ENCODE measurements around the gene SELP. TPM values are rescaled to one million over a fixed set of nuclear protein-coding genes. Genes with fewer than 3 reads are reported as not detected.

The SELP gene
- total RNA-seq, 1 donor from 2014 or later = 0.52 TPM

- intact Hi-C loops (cut with micrococcal nuclease) = no loop called here
Measured at GRCh38 chr1:169623132-169623926, 6.6 kb downstream of the SELP start.

DNA sequence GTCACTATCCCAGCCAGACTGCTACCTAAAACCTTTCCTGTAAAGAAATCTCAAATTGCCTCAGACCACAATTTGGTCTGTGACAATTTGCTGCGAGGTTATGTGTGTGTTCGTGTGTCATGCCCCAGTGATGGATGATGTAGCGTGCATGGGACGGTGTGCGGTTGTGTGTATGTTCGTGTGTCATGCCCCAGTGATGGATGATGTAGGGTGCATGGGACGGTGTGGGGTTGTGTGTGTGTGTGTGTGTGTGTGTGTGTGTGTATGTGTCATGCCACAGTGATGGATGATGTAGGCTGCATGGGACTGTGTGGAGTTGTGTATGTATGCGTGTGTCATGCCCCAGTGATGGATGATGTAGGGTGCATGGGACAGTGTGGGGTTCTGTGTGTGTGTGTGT is 9.4 kb downstream of the SELP start:
- intact Hi-C loops (cut with micrococcal nuclease) = no loop called here

- intact Hi-C loops (cut with micrococcal nuclease) = no loop called here
Measured at GRCh38 chr1:169618367-169618766, 11.6 kb downstream of the SELP start.

DNA sequence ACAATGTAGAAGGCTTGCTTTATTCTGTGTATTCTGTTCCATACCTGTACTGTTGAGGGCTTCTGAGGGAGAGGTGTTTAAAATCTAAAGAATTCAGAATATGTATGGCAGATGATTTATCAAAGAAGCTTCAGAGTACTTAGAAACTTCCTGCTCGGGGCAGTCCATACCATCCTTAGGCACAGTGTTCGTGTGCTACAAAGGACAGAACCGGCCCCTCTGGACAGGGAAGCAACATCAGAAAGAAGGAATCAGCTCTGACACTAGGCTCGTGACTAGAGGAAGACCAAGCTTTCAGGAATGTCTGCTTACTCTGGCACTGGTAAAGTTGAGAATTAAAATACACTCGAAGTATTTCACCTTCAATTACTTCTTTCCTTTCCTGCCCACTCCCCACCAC is 14.1 kb downstream of the SELP start:
- intact Hi-C loops (cut with micrococcal nuclease) = no loop called here

DNA sequence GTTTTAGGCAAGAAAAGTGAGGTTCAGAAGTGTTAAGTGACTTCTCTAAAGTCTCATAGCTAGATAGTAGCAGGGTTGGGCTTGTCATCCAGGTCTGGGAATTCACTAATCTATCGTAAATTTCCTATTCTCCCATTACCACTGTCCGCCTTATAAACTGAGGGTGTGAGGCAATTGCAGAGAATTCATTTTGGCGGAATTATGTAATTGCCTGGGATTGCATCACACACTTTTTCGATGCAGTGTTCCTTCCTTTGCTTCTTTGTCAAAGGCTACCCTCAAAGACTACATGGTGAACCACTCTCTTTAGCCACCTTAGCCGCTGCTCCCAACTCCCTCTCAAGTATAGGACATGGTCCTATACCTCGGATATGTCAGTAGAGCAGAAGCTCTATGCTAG is 19.1 kb downstream of the SELP start:
- intact Hi-C loops (cut with micrococcal nuclease) = no loop called here

DNA sequence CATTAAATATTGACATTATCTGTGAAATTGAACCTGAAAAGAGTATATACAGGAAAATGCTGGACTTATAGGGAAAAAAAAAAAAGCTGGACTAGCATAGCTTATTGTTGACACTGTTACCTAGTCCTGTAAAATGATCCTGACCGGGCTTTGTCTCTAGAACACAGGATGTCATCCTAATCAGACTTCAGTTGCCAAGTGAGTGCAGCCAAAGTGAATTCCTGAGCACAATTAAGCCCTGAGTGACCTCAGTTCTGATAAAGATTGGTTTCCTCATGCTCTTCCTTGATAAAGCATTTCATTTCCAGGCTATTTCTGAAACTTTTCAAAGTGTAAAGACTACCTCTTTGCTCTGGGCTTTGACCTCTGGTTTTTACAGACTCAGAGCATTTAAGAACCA is 19.8 kb downstream of the SELP start:
- intact Hi-C loops (cut with micrococcal nuclease) = no loop called here

DNA sequence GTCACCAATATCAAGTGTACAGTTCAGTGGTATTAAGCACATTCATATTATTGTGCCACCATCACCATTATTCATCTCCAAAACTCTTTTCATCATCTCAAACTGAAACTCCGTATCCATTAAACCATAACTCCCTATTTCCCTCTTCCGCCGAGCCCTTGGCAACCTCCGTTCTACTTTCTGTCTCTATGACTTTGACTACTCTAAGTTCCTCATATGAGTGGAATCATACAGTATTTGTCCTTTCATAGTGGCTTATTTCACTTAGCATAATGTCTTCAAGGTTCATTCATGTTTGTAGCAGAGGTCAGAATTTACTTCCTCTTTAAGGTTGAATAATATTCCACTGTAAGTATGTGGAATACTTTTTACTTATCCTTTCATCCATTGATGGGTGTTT is 21.7 kb downstream of the SELP start:
- intact Hi-C loops (cut with micrococcal nuclease) = no loop called here

DNA sequence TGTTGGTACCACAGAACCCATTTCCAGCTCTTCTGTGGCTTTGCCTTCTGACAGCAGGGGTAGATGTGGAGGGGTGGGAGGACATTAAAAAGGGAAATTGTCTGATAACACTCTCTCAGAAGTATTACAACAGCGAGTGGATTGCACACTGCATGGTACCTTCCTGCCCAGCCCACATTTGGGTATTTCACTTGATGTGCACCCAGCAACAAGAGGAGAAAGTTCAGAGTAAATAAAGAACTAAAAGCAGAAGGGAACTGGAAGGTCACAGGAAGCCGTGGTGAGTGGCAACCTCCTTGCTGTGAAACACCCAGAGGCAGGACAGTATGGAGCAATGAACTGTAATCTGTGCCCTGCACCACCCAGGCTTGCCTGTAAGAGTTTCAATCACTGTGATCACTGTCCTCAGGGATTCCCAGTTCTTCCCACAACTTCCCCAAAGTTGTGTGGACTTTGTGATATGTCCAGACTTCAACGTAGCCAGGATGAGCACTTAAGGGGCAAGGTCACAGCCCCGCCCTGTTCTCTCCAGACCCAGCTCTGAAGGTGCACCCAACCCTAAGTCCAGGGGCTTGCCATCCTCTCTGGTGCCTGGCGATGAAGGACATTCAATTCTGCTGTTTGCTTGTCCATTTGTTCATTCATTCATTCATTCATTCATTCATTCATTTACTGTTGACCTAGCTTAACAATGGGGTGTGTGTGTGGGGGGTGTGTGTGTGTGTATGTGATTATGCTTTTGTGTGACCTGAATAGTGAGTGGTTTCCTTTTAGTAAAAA is 25.0 kb downstream of the SELP start:
- intact Hi-C loops (cut with micrococcal nuclease) = loop anchor here (5.0 kb wide), 3 partner anchors 42 to 238 kb away; partner anchors contain the start of genes BLZF1 and NME7

- intact Hi-C loops (cut with micrococcal nuclease) = loop anchor here (1.0 to 5.0 kb wide), 7 partner anchors 14 to 234 kb away; partner anchors contain the start of genes BLZF1, F5, METTL18 and NME7
Measured at GRCh38 chr1:169601096-169601881, 28.6 kb downstream of the SELP start.

DNA sequence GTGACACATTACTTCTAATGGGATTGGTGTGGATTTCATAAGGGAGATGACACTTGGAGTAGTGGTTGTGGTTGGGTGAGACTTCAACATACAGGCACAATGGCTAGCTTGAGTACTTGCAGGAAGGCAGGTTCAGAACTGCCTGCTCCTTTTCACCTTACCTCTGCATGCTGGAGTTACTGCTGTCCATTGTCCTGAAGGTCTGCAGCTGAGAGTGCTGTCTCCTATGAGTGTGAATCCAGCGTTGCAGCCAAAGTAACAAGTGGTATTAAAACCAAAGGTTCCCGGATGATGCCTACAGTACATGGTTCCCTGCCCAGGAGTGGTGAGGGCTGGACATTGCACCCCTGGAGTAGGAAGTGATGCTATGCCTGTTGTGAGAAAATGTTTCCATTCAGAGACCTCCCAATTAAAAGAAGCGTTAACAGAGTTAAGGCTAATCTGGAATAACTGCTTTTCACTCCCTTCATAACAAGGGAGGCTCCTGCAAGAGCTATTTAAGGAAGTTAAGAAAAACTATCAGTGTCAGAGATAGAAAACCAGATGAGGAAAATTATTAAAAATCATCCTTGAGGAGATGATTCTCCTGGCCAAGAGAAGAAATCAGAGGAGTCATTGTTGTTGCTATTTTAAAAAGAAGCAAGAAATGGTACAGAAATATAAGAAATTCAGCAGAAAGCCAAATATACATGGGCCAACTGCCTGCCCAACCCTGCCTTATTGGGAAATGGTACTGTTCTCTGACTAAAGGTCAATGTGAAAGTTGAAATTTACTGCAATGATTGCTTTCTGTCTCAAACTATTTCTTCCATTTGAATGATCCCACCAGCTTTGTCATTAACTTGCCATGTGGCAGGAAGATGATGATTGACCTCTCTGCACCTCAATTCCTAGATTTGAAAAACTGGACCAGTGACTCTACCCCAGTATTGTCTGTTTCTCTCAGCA is 33.9 kb downstream of the SELP start:
- intact Hi-C loops (cut with micrococcal nuclease) = no loop called here

GRCh38 chr1:169594391-169594790 is 35.5 kb downstream of the SELP start:
- intact Hi-C loops (cut with micrococcal nuclease) = no loop called here

DNA sequence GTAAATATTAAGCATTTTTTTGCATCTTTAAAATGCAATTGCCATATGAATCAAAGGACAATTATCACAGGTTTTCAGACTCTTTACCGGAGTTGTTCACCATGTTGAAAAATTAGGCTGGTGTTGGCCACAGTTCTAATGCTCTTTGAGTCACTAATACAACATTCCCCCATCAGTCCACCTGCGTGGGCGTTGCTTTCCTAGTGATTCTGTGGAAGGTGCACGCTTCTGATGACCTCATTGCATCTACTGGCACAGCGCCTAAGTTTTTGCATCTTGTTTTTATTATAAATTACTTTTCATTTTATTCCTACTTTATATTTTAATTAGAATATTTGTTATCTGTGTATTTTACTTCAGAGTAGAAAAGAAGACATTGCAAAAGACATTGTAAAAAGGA is 39.0 kb downstream of the SELP start:
- intact Hi-C loops (cut with micrococcal nuclease) = no loop called here

GRCh38 chr1:169588785-169589485 is 41.0 kb downstream of the SELP start:
- intact Hi-C loops (cut with micrococcal nuclease) = loop anchor here (10.0 kb wide), 1 partner anchor 306 kb away; the partner anchor contains the start of gene SCYL3

GRCh38 chr1:169588112-169588511 is 41.8 kb downstream of the SELP start:
- intact Hi-C loops (cut with micrococcal nuclease) = loop anchor here (10.0 kb wide), 1 partner anchor 307 kb away; the partner anchor contains the start of gene SCYL3

DNA sequence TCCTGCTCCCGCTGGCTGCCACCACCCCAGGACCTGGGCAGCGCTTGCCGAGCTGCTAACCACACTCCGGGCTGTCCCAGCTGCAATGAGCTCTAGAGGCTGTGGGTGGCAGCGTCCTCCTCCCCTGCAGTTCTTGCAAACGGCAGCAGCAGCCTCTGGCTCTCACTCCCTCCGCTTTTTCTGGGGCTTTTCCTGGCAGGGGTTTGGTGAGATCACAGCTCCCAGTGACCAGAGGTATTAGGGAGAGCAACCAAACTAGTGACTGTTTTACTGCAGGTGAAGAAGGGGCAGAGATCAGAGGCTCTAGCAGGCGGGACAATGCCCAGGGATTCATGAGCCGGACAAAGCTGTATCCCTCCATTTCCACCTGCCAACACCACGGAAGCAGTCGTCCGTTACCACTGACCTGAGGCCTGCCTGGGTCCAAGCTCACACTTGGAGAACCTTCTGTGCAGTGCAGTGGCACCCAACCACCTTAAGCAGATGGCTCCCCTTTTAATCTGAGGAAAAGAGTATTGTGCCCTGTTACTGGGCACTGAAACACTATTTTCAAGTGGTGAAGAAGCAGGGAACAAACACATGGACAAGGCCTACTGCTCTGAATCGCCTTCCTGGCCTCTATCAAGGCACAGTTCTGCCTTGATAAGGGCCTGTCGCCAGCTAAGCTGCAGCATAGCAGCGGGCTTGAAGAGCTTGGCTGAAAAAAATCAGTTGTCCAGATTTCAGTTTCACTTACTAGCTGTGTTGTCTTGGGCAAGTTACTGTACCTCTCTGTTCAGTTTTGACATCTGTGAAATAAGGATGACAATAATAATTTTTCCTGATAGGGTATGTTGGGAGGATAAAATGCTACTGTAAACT is 43.3 kb downstream of the SELP start, which contains the start of gene F5:
Gene F5, minus strand, starts transcription at position 87 of the 861 bp plus-strand sequence. CDS start 95 bp downstream, outside the sequence.
- intact Hi-C loops (cut with micrococcal nuclease) = loop anchor here (1.0 to 10.0 kb wide), 6 partner anchors 14 to 308 kb away; partner anchors contain the start of genes METTL18 and SCYL3

GRCh38 chr1:169586067-169586394 is 43.9 kb downstream of the SELP start:
- intact Hi-C loops (cut with micrococcal nuclease) = loop anchor here (1.0 to 10.0 kb wide), 6 partner anchors 15 to 309 kb away; partner anchors contain the start of genes METTL18 and SCYL3

- intact Hi-C loops (cut with micrococcal nuclease) = loop anchor here (2.0 to 10.0 kb wide), 2 partner anchors 34 to 310 kb away; partner anchors contain the start of gene SCYL3
Measured at GRCh38 chr1:169585181-169585580, 44.7 kb downstream of the SELP start.

GRCh38 chr1:169584483-169585144 is 45.3 kb downstream of the SELP start:
- intact Hi-C loops (cut with micrococcal nuclease) = loop anchor here (2.0 to 10.0 kb wide), 2 partner anchors 34 to 310 kb away; partner anchors contain the start of gene SCYL3

Measured in T-helper 2 cell treated with Interferon-gamma antibody and Interleukin-4, amounts not matched to agents 100 ng/mL and 5 ng/mL, for 36 hours (primary cell).